ENCODE data around the gene NFE2L2.
"Not testable (repeated sequence)": the region's sequence is repeated elsewhere in the genome, so short reads cannot be mapped to it uniquely, and the experiment has no call there.

Gene NFE2L2

GRCh38 chr2:177211169-177211568 is 53.4 kb downstream of the NFE2L2 start:
- peak overlapping the region; percentile 55 for H3K4me3 ChIP-seq (ENCODE audit: low read depth, low read length)
- TF ChIP-seq CTCF (IDR thresholded peaks at IDR 0.05; ENCODE audit: borderline replicate concordance, insufficient read depth, low read depth, low read length), result no peak

GRCh38 chr2:177207101-177207500 is 57.4 kb downstream of the NFE2L2 start:
- no peak overlapping the region for H3K4me3 ChIP-seq (ENCODE audit: low read depth, low read length)
- TF ChIP-seq CTCF (IDR thresholded peaks at IDR 0.05; ENCODE audit: borderline replicate concordance, insufficient read depth, low read depth, low read length), result no peak

DNA sequence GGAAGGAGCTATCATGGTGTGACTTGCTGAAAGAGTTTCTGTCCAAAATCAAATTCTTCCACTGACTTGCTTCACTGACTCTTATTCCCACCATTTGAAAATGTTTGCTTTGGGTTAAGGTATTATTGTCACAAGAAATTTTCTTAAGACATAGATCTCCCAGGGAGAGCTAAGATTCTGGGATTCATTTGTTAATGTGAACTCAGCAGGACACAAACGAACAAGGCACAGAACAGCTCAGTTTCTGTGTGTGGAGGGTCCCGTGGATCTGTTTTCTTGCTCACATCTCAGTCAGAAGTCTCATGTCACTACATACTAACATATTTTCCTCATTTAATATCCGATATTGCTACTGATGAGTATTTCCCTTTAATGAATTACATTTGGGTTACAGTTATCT is 60.1 kb downstream of the NFE2L2 start:
- no peak overlapping the region for H3K4me3 ChIP-seq (ENCODE audit: low read depth, low read length)
- TF ChIP-seq CTCF (IDR thresholded peaks at IDR 0.05; ENCODE audit: borderline replicate concordance, insufficient read depth, low read depth, low read length), result no peak

DNA sequence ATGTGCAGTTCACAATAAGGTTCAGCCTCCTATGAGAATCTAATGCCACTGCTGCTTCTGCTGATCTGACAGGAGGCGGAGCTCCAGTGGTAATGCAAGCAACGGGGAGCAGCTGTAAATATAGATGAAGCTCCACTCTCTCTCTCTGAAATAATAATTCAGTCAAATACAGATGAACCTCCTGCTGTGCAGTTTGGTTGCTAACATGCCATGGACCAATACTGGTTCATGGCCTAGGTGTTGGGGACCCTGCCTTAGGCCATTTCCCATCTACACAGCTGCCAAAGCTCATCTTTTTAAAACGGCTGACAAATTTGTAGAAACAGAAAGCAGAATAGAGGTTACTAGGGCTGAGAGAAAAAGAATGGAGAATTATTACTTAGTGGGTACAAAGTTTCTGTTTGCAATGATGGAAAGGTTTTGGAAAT is 62.6 kb downstream of the NFE2L2 start:
- TF ChIP-seq CTCF (IDR thresholded peaks at IDR 0.05; ENCODE audit: borderline replicate concordance, insufficient read depth, low read depth, low read length), result no peak
- no peak overlapping the region for H3K4me3 ChIP-seq (ENCODE audit: low read depth, low read length)

GRCh38 chr2:177200419-177200818 is 64.1 kb downstream of the NFE2L2 start:
- not testable (repeated sequence) for H3K4me3 ChIP-seq (ENCODE audit: low read depth, low read length)

DNA sequence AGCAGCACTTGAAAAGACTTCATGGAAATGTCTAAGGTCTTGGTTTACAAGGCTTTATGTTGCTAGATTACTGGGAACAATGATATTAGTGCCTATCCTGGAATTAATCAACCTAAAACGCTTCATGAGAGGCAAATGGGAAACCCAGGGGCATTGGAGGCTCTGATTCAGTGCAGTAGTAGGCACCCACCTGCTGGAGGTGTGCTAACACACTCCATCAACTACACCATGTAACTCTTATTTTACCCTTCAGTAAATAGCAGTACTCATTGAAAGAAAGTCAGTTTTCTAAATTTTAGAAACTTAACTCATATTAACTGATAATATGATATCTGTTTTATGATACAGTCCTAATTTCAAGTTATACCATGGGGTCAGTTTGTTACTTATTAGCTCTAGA is 69.3 kb downstream of the NFE2L2 start:
- no peak overlapping the region for H3K4me3 ChIP-seq (ENCODE audit: low read depth, low read length)
- TF ChIP-seq CTCF (IDR thresholded peaks at IDR 0.05; ENCODE audit: borderline replicate concordance, insufficient read depth, low read depth, low read length), result peak; percentile 28; the same call in 1 of the 2 replicates

DNA sequence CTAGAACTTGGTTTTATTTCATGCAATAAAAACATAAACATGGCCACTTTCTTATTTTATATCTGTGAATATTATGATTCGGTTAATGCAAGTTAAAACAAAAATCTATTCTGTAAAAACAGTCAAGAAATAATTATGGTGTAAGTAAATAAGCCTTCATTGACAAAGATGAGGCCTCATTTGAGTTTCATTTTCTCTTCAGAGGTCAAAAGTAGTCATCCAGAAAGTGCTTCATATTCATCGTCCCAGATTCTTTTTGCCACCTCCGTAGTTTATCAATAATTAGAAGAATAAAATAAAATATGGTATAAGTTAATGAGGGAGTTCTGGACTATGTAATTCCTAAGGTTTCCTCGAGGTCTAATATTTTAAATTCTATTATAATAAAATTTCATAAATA is 71.3 kb downstream of the NFE2L2 start:
- TF ChIP-seq CTCF (IDR thresholded peaks at IDR 0.05; ENCODE audit: borderline replicate concordance, insufficient read depth, low read depth, low read length), result no peak
- no peak overlapping the region for H3K4me3 ChIP-seq (ENCODE audit: low read depth, low read length)

GRCh38 chr2:177192788-177193187 is 71.7 kb downstream of the NFE2L2 start:
- no peak for TF ChIP-seq CTCF (IDR thresholded peaks at IDR 0.05; ENCODE audit: borderline replicate concordance, insufficient read depth, low read depth, low read length)

More at GRCh38 chr2:177192788-177193187, 71.7 kb downstream of the NFE2L2 start:
- no peak overlapping the region for H3K4me3 ChIP-seq (ENCODE audit: low read depth, low read length)
